Naive B cell (primary cell): ENCODE results near the gene NES. TPM values are rescaled to one million over a fixed set of nuclear protein-coding genes. Genes with fewer than 3 reads are reported as not detected.
A peak's percentile ranks its signal among the peaks of the same experiment; 100 is the strongest.

Experiments used
- ATAC-seq, 2 donors: fragments of 150-1000 bp; cut with Tn5 transposase; 2 replicates each; pipeline ENCODE4 v1.10.0; 2021; ENCODE audit warnings: low read depth in 2 of 2, mild to moderate bottlenecking in 2 of 2, moderate library complexity in 2 of 2
- DNase-seq: peaks from one replicate; pipeline ENCODE4 v3.0.0; 2022
- H3K27ac Mint-ChIP-seq, 6 donors: one replicate each; pipeline ENCODE4 v1.8.0; 2020 to 2022; ENCODE audit warnings: mild to moderate bottlenecking in 6 of 6, mixed read lengths in 6 of 6, moderate library complexity in 5 of 6, inconsistent platforms in 2 of 6
- H3K27me3 Mint-ChIP-seq, 3 donors: one replicate each; pipeline ENCODE4 v1.8.0; 2021 to 2022; ENCODE audit warnings: mixed read lengths in 3 of 3, mild to moderate bottlenecking in 1 of 3
- H3K36me3 Mint-ChIP-seq, 2 donors: one replicate each; pipeline ENCODE4 v1.8.0; 2020 to 2022; ENCODE audit warnings: mixed read lengths in 2 of 2, inconsistent platforms in 1 of 2, mild to moderate bottlenecking in 1 of 2
- H3K4me1 Mint-ChIP-seq, 3 donors: one replicate each; pipeline ENCODE4 v1.8.0; 2020 to 2022; ENCODE audit warnings: mixed read lengths in 3 of 3, inconsistent platforms in 1 of 3, mild to moderate bottlenecking in 1 of 3, moderate library complexity in 1 of 3
- H3K4me3 Mint-ChIP-seq, 8 donors: one replicate each; pipeline ENCODE4 v1.8.0; 2020 to 2022; ENCODE audit warnings: mild to moderate bottlenecking in 8 of 8, mixed read lengths in 8 of 8, moderate library complexity in 8 of 8, inconsistent platforms in 2 of 8
- H3K9me3 Mint-ChIP-seq, 7 donors: one replicate each; pipeline ENCODE4 v1.8.0; 2020 to 2022; ENCODE audit warnings: mixed read lengths in 7 of 7, mild to moderate bottlenecking in 5 of 7, inconsistent platforms in 2 of 7, moderate library complexity in 1 of 7
- polyA plus RNA-seq, 6 donors: library from polyadenylated mRNA; unstranded; fragments of 300-500 nt; fragmentation: Illumina TruSeq; gene quantifications; one replicate each; pipeline ENCODE4 v1.2.3, GENCODE V29; 2021; ENCODE audit warnings: low read depth in 6 of 6

Gene NES
- polyA plus RNA-seq, 6 donors from 2014 or later = not detected

DNA sequence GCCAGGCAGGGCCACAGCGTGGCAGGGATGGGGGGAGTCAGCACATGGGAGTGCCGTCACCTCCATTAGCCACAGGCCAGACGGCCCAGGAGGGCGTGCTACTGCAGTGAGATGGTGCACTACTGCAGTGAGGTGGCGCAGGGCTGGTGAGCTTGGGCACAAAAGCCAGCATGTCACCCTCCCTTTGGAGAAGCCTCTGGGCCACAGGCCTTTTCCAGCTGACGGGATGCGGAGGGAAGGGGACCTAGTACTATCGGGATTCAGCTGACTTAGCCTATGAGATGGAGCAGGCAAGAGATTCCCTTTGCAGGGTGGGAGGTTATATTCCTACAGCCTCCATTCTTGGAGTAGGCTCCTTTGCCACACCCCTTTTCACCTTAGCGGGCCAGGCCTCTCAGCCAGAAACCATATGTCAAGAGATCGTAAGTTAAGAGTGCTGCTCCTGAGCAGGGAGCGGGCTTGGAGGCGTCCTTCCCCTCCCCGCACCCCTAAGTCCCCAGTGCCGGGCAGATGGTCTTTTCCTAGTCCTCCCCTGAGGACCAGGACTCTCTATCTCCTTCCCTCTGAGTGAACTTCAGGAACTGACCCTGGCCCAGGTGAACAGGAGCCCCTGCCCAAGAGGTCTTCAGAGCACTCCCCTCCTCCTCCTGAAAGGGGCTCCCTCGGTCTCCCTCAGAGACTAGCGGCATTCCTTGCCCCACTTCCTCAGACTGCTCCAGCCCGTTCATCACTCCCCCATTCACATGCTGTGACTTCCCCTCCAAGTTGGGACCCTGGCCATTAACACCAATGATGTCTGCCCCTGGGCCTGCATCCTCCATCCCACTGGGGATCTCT, 8.2 kb downstream of the NES start:
- peaks cover 26 to 49% (median 42%) of the 10 kb centered on the region in 3 donors for H3K27me3 Mint-ChIP-seq
- no peak for DNase-seq
- no peak overlapping the region for H3K27ac Mint-ChIP-seq
- no peak for ATAC-seq
- H3K4me1 Mint-ChIP-seq = peaks cover 27 to 35% (median 34%) of the 10 kb centered on the region in 3 donors
- no peaks in the 10 kb centered on the region for H3K9me3 Mint-ChIP-seq
- peak overlapping the region in 2 of 8 donors; percentile 70 to 76 for H3K4me3 Mint-ChIP-seq
- H3K36me3 Mint-ChIP-seq = peaks cover 0 to 9% of the 10 kb centered on the region in 2 donors

DNA sequence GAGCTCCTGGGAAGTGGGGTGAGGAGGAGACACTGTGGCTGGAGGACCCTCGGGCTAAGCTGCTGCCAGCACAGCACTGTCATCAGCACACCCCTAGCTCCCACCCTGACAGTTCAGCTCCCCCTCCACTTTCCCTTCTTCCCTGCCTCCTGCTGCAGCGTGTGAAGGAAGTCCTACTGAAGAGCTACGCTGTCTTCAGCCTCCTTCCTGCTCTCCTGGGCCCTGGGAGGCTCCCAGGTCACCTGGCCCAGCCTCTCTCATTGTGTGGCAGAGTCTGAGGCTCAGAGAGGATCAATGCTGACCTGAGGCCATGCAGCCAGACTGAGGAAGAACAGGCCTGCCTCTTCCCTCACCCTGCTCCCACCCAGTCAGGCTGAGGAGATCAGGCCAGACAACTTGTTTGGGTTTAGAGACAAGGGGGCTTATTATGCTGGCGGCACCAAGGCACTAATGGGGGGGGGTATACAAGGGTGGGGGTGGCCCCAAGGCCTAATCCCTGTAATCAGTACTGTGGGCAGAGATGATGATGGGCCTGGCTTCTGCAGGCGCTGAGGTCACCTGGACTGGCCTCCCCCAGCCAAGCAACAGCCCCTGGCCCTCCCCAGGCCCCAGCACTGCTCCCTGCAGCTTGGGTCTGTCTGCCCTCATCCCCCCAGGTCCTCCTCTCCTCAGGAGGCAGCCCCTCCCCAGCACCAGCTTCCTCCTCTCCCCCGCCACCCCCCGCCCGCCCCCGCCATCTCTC, 9.1 kb downstream of the NES start:
- Mint-ChIP-seq H3K36me3 (peaks cover 0 to 9% of the 10 kb centered on the region in 2 donors), H3K27ac (peak overlapping the region in 2 of 6 donors; percentile 15 to 85), H3K4me1 (peaks cover 36 to 44% (median 43%) of the 10 kb centered on the region in 3 donors), H3K27me3 (peaks cover 20 to 44% (median 33%) of the 10 kb centered on the region in 3 donors), H3K9me3 (no peaks in the 10 kb centered on the region), H3K4me3 (no peak overlapping the region)
- ATAC-seq = no peak
- DNase-seq = no peak

GRCh38 chr1:156667610-156667967, 9.6 kb downstream of the NES start:
- Mint-ChIP-seq H3K27ac (peak overlapping the region in 1 of 6 donors; percentile 85), H3K36me3 (peaks cover 0 to 9% of the 10 kb centered on the region in 2 donors), H3K4me1 (peaks cover 41 to 50% (median 47%) of the 10 kb centered on the region in 3 donors), H3K9me3 (no peaks in the 10 kb centered on the region), H3K4me3 (no peak overlapping the region), H3K27me3 (peaks cover 17 to 44% (median 29%) of the 10 kb centered on the region in 3 donors)
- ATAC-seq (no peak), DNase-seq (no peak)

- H3K36me3 Mint-ChIP-seq = peaks cover 0 to 9% of the 10 kb centered on the region in 2 donors
- no peak for DNase-seq
- peak overlapping the region in 1 of 8 donors; percentile 11 for H3K4me3 Mint-ChIP-seq
- ATAC-seq = no peak
- peak overlapping the region in 2 of 6 donors; percentile 78 to 89 for H3K27ac Mint-ChIP-seq
- H3K9me3 Mint-ChIP-seq = no peaks in the 10 kb centered on the region
- peaks cover 12 to 38% (median 23%) of the 10 kb centered on the region in 3 donors for H3K27me3 Mint-ChIP-seq
- peaks cover 46 to 55% (median 50%) of the 10 kb centered on the region in 3 donors for H3K4me1 Mint-ChIP-seq
These were observed 10.2 kb downstream of the NES start for GRCh38 chr1:156666862-156667609.

DNA sequence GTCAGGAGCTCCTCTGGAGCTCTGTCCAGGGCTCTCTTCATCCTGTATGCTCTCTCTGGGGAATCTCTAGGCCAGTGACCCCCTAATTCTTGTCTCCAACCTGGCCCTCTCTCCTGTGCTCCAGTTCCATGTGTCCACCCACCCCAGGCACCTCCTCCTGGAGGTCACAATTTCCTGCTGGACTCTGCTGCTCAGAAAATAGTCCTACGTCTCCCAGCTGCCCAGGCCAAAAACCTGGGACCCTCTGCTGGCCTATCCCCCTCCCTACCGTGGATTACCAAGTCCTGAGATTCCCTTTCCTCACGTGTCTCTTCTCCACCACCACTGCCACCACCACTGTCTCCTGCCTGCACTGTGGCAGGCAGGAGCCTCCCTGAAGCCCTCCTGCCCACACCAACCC, 11.7 kb downstream of the NES start:
- Mint-ChIP-seq H3K27ac (peak overlapping the region in 3 of 6 donors; percentile 35 to 87 (median 64)), H3K36me3 (no peaks in the 10 kb centered on the region), H3K4me3 (peak overlapping the region; percentile 38 to 88 (median 69)), H3K9me3 (no peaks in the 10 kb centered on the region), H3K27me3 (peaks cover 0 to 25% (median 8%) of the 10 kb centered on the region in 3 donors), H3K4me1 (peaks cover 58 to 66% (median 61%) of the 10 kb centered on the region in 3 donors)
- DNase-seq (no peak), ATAC-seq (no peak)

DNA sequence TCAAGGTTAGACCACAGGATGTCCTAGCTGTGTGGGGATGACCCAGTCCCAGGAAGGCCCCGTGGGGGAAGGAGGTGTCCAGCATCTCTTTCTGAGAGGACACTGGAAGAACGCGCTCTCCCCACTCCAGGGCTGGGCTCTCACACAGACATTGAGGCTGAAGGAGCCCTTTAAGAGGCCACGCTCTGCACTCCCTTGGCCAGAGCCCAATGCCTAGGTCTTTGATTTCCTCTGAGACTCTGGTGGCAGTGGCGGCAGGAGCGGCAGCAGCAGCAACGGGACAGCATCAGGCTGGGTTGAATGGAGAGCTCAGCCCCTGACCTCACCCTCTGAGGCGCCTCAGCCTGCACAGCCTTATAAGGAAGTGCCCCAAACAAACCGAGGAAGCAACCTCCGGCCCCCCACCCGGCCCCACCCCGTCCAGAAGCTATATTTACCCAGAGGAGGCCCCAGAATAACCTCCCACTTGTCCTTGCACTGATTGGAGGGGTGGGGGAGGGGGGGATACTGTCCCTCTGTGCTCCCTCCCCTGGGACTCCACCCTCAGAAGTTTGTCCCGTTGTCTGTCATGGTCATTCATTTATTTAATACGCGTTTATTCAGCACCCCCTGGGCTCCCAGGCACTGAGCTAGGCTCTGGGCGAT, 12.3 kb downstream of the NES start:
- no peak for DNase-seq
- H3K27ac Mint-ChIP-seq = peak overlapping the region in 1 of 6 donors; percentile 35
- peaks cover 56 to 72% (median 67%) of the 10 kb centered on the region in 3 donors for H3K4me1 Mint-ChIP-seq
- H3K4me3 Mint-ChIP-seq = peak overlapping the region in 7 of 8 donors; percentile 55 to 88 (median 74)
- ATAC-seq = peak; percentile 40 to 52
- peaks cover 0 to 20% (median 2%) of the 10 kb centered on the region in 3 donors for H3K27me3 Mint-ChIP-seq
- no peaks in the 10 kb centered on the region for H3K36me3 Mint-ChIP-seq
- H3K9me3 Mint-ChIP-seq = no peaks in the 10 kb centered on the region

- no peaks in the 10 kb centered on the region for H3K9me3 Mint-ChIP-seq
These were observed 13.0 kb downstream of the NES start for GRCh38 chr1:156664046-156664766.

DNA sequence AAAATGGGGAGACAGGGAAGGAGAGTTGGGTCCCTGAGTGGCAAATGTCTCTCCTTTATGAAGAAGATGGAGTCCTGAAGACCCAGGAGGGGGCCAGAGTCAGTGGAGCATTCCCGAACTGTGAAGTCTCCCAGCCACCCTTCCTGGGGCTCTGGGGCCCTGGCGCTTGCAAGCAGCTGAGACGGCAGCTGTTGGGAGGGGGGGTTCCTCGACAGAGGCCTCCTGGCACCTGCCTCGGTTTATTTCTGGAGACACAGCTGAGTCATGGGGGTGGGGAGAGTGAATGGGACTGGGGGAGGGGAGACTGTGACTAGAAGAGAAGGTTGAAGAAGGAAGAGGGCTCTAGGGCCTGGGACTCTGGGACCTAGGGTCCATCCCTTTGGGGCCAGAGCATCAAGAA, 14.0 kb downstream of the NES start:
- DNase-seq = no peak
- Mint-ChIP-seq H3K27me3 (peaks cover 0 to 28% (median 0%) of the 10 kb centered on the region in 3 donors), H3K4me1 (peaks cover 69 to 89% (median 76%) of the 10 kb centered on the region in 3 donors), H3K27ac (peak overlapping the region in 3 of 6 donors; percentile 27 to 62 (median 52)), H3K4me3 (peak overlapping the region in 4 of 8 donors; percentile 35 to 71 (median 48)), H3K9me3 (no peaks in the 10 kb centered on the region), H3K36me3 (no peaks in the 10 kb centered on the region)
- no peak for ATAC-seq

More at GRCh38 chr1:156664046-156664766, 13.0 kb downstream of the NES start:
- Mint-ChIP-seq H3K27me3 (peaks cover 0 to 22% (median 0%) of the 10 kb centered on the region in 3 donors), H3K36me3 (no peaks in the 10 kb centered on the region), H3K27ac (peak overlapping the region in 1 of 6 donors; percentile 79), H3K4me1 (peaks cover 63 to 78% (median 74%) of the 10 kb centered on the region in 3 donors), H3K4me3 (peak overlapping the region in 6 of 8 donors; percentile 71 to 88 (median 75))
- ATAC-seq = no peak
- DNase-seq = no peak

- Mint-ChIP-seq H3K27ac (peak overlapping the region in 1 of 6 donors; percentile 27), H3K36me3 (no peaks in the 10 kb centered on the region), H3K4me3 (peak overlapping the region in 5 of 8 donors; percentile 27 to 71 (median 33)), H3K27me3 (peaks cover 0 to 32% (median 4%) of the 10 kb centered on the region in 3 donors), H3K9me3 (no peaks in the 10 kb centered on the region), H3K4me1 (peaks cover 73 to 93% (median 80%) of the 10 kb centered on the region in 3 donors)
- ATAC-seq (no peak), DNase-seq (no peak)
These were observed 14.5 kb downstream of the NES start for GRCh38 chr1:156662800-156663055.

DNA sequence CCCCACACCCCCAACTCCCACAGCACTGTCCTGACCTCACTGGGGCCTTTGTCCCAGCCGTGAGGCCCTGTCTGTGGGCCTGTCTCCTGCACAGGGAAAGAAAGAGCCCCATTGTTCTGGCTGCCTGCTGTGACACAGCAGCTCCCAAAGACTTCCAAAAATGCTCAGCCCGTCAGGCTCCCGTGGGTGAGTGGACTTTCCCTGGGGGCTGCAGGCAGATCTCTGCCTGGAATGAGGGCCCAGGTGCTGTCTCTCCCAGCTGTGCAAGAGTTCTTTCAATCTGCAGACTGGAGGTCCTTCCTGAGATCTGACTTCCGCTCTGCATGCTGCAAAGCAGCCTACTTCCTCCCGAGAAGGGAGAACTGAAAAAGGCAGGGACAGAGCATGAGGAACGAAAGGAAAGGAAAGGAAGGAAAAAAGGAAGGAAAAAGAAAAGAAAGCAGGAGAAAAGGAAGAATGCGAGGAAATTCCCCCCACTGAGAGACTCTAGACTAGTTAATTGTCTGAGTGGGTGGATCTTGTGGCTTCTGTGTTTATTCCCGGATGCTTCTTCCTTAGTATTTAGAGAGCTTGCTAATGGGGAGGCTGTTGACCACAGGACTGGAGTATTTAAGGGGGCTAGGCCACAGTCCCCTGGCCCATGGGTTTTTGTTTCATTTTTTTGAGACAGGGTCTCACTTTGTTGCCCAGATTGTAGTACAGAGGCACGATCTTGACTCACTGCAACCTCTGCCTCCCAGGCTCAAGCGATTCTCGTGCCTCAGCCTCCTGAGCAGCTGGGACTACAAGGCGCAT, 15.0 kb downstream of the NES start:
- Mint-ChIP-seq H3K9me3 (no peaks in the 10 kb centered on the region), H3K4me1 (peaks cover 78 to 98% (median 85%) of the 10 kb centered on the region in 3 donors), H3K27ac (peak overlapping the region in 2 of 6 donors; percentile 39 to 69), H3K27me3 (peaks cover 0 to 38% (median 9%) of the 10 kb centered on the region in 3 donors), H3K4me3 (peak overlapping the region in 4 of 8 donors; percentile 4 to 66 (median 36)), H3K36me3 (no peaks in the 10 kb centered on the region)
- ATAC-seq (no peak), DNase-seq (no peak)

DNA sequence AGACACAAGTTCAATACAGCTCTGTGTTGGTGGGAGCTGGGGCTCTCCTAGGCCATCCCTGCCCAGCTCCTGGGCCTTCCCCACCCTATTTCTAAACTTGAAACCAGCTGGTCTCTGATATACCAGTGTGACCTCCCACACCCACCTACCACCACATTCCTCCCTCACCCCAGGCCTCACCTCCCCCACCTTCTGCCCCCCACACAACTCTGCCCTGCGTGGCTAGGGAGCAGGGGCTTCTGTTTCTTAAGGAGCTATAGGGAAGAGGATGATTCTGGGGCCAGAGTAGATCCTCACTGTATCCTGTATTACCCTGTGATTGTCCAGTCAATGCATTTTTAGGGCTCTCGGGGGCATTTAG, 16.5 kb downstream of the NES start:
- DNase-seq (no peak), ATAC-seq (no peak)
- Mint-ChIP-seq H3K9me3 (no peaks in the 10 kb centered on the region), H3K36me3 (no peaks in the 10 kb centered on the region), H3K4me1 (peaks cover 77 to 99% (median 90%) of the 10 kb centered on the region in 3 donors), H3K27ac (no peak overlapping the region), H3K27me3 (peaks cover 11 to 50% (median 24%) of the 10 kb centered on the region in 3 donors), H3K4me3 (peak overlapping the region in 3 of 8 donors; percentile 12 to 71 (median 21))
